ENCODE measurements around the gene SVOP. TPM values are rescaled to one million over a fixed set of nuclear protein-coding genes. Genes with fewer than 3 reads are reported as not detected.
A peak's percentile ranks its signal among the peaks of the same experiment; 100 is the strongest.

The SVOP gene
- total and polyA plus RNA-seq, 2 donors from 2014 or later, result 0.04 TPM; not detected in 1

DNA sequence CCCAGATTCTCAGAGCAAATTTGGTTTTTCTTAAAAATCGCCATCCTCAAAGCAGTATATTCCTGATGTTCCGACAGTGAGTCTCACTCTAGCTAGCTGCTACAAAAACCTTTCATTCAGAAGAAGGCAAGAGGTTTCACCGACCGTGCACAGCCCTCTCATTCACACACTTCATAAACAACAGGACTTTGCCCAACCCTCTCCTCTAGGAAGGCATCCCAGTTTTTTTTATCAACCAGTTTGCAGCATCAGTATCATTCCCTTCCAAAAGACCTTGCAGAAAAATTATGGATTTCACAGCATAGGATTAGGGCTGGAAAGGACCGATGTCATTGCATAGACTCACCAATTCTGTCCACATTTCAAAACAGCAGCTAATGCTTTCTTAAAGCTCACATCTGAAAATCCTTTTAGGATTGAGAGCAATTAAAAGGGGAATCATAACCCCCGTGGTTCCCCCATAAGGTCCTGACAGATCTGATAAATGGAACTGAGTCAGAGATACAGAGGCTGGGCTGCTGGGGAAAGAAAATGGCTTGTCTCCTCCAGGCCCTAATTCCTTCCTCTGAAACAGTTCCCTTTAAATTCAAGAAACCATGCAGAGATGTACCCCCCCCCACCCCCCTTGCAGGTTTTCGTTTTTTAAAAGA lies 597 bp downstream of the SVOP start:
- Histone ChIP-seq H3K9me3 (ENCODE audit: control insufficient read depth in 2 of 3, insufficient read depth in 1 of 3, low read length in 3 of 3) (no peaks in the 10 kb centered on the region), H3K4me1 (ENCODE audit: control insufficient read depth in 2 of 3, insufficient read depth in 2 of 3, low read depth in 1 of 3, low read length in 3 of 3) (no peaks in the 10 kb centered on the region), H3K36me3 (ENCODE audit: control insufficient read depth in 2 of 3, insufficient read depth in 3 of 3, low read length in 3 of 3) (no peaks in the 10 kb centered on the region), H3K27me3 (ENCODE audit: control insufficient read depth, insufficient read depth, low read length) (no peaks in the 10 kb centered on the region), H3K4me3 (ENCODE audit: low read length in 3 of 3) (no peak overlapping the region), H3K9ac (ENCODE audit: low read length in 3 of 3) (no peak overlapping the region), H3K27ac (ENCODE audit: low read depth in 2 of 2, low read length in 2 of 2) (no peak overlapping the region)
- DNase-seq (no peak), FAIRE-seq (no peak)
- intact Hi-C loops (cut with DNase I), result no loop called here
- TF ChIP-seq, protein P1, sequence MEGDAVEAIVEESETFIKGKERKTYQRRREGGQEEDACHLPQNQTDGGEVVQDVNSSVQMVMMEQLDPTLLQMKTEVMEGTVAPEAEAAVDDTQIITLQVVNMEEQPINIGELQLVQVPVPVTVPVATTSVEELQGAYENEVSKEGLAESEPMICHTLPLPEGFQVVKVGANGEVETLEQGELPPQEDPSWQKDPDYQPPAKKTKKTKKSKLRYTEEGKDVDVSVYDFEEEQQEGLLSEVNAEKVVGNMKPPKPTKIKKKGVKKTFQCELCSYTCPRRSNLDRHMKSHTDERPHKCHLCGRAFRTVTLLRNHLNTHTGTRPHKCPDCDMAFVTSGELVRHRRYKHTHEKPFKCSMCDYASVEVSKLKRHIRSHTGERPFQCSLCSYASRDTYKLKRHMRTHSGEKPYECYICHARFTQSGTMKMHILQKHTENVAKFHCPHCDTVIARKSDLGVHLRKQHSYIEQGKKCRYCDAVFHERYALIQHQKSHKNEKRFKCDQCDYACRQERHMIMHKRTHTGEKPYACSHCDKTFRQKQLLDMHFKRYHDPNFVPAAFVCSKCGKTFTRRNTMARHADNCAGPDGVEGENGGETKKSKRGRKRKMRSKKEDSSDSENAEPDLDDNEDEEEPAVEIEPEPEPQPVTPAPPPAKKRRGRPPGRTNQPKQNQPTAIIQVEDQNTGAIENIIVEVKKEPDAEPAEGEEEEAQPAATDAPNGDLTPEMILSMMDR (IDR thresholded peaks at IDR 0.05; ENCODE audit: borderline replicate concordance, extremely low read depth, insufficient read depth), result no peak

DNA sequence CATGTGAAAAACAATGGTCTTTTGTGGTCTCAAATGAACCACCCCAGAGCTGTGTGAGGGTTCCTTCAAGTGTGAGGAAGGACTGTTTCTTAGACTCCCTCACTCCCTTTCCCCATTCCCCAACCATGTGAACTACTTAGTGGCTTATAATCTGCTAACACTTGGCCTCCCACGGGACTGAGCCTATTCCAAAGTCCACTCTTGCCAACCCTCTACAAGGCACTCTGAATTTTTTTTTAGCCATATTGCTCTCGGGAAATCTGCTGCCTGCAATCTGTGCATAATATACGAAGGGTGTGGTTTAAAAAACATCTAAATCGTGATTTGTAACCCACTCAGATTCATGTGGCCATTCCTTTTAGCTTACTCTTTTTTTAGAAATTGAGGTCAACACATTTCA lies 2.6 kb downstream of the SVOP start:
- Histone ChIP-seq H3K36me3 (ENCODE audit: control insufficient read depth in 2 of 3, insufficient read depth in 3 of 3, low read length in 3 of 3) (no peaks in the 10 kb centered on the region), H3K9ac (ENCODE audit: low read length in 3 of 3) (no peak overlapping the region), H3K27me3 (ENCODE audit: control insufficient read depth, insufficient read depth, low read length) (no peaks in the 10 kb centered on the region), H3K4me1 (ENCODE audit: control insufficient read depth in 2 of 3, insufficient read depth in 2 of 3, low read depth in 1 of 3, low read length in 3 of 3) (no peaks in the 10 kb centered on the region), H3K4me3 (ENCODE audit: low read length in 3 of 3) (no peak overlapping the region), H3K9me3 (ENCODE audit: control insufficient read depth in 2 of 3, insufficient read depth in 1 of 3, low read length in 3 of 3) (no peaks in the 10 kb centered on the region), H3K27ac (ENCODE audit: low read depth in 2 of 2, low read length in 2 of 2) (no peak overlapping the region)
- FAIRE-seq (no peak), DNase-seq (peak in 1 of 5 donors; percentile 13)
- intact Hi-C loops (cut with DNase I), result no loop called here
- TF ChIP-seq, protein P1 (IDR thresholded peaks at IDR 0.05; ENCODE audit: borderline replicate concordance, extremely low read depth, insufficient read depth), result no peak

DNA sequence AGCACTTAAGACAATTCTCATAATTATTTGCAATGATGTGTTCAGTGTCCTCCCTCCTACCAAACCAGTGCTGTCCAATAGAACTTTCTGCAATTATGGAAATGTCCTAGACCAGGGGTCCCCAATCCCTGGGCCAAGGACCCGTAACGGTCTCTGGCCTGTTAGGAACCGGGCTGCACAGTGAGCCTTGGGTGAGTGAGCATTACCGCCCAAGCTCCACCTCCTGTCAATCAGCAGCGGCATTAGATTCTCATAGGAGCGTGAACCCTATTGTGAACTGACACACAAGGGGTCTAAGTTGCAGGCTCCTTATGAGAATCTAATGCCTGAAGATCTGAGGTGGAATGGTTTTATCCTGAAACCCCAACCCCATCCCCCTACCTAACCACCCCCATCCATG lies 3.9 kb downstream of the SVOP start:
- Histone ChIP-seq H3K27me3 (ENCODE audit: control insufficient read depth, insufficient read depth, low read length) (no peaks in the 10 kb centered on the region), H3K4me1 (ENCODE audit: control insufficient read depth in 2 of 3, insufficient read depth in 2 of 3, low read depth in 1 of 3, low read length in 3 of 3) (no peaks in the 10 kb centered on the region), H3K4me3 (ENCODE audit: low read length in 3 of 3) (no peak overlapping the region), H3K36me3 (ENCODE audit: control insufficient read depth in 2 of 3, insufficient read depth in 3 of 3, low read length in 3 of 3) (no peaks in the 10 kb centered on the region), H3K9ac (ENCODE audit: low read length in 3 of 3) (no peak overlapping the region), H3K27ac (ENCODE audit: low read depth in 2 of 2, low read length in 2 of 2) (no peak overlapping the region), H3K9me3 (ENCODE audit: control insufficient read depth in 2 of 3, insufficient read depth in 1 of 3, low read length in 3 of 3) (no peaks in the 10 kb centered on the region)
- TF ChIP-seq, protein P1 (IDR thresholded peaks at IDR 0.05; ENCODE audit: borderline replicate concordance, extremely low read depth, insufficient read depth), result no peak
- intact Hi-C loops (cut with DNase I), result no loop called here
- no peak for FAIRE-seq
- no peak for DNase-seq

DNA sequence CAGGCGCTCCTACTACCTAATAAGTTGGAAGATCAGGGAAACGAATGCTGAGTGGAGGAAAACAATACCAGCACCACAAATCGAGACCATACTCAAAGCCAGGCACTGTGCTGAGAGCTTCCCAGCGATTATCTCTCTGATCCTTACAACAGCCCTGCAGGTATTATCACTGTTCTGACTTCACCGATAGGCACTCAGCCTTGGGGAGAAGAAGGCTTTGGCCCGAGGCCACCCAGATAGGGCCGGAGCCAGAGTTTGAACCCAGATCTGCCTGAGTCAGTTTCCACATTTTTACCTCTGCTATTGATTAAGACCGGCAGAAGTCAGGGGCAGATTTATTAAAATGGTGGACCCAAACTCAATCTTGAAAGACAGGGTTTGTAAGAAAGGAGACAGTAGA lies 4.9 kb downstream of the SVOP start:
- H3K9me3 ChIP-seq (ENCODE audit: control insufficient read depth in 2 of 3, insufficient read depth in 1 of 3, low read length in 3 of 3), result no peaks in the 10 kb centered on the region
- no peaks in the 10 kb centered on the region for H3K4me1 ChIP-seq (ENCODE audit: control insufficient read depth in 2 of 3, insufficient read depth in 2 of 3, low read depth in 1 of 3, low read length in 3 of 3)
- intact Hi-C loops (cut with DNase I), result no loop called here
- TF ChIP-seq, protein P1 (IDR thresholded peaks at IDR 0.05; ENCODE audit: borderline replicate concordance, extremely low read depth, insufficient read depth), result no peak
- no peak overlapping the region for H3K9ac ChIP-seq (ENCODE audit: low read length in 3 of 3)
- no peak overlapping the region for H3K4me3 ChIP-seq (ENCODE audit: low read length in 3 of 3)
- no peaks in the 10 kb centered on the region for H3K27me3 ChIP-seq (ENCODE audit: control insufficient read depth, insufficient read depth, low read length)
- no peak for DNase-seq
- H3K36me3 ChIP-seq (ENCODE audit: control insufficient read depth in 2 of 3, insufficient read depth in 3 of 3, low read length in 3 of 3), result no peaks in the 10 kb centered on the region
- FAIRE-seq, result no peak
- H3K27ac ChIP-seq (ENCODE audit: low read depth in 2 of 2, low read length in 2 of 2), result no peak overlapping the region

All from kidney (tissue), 14 donors.